D341Med (cell line): ENCODE measurements around the gene RNF17.

ENCODE experiments used
- DNase-seq: peaks from one replicate; pipeline ENCODE4 v3.0.0; 2012; ENCODE audit warnings: low spot score

The RNF17 gene

GRCh38 chr13:24861617-24862362 is 97.8 kb downstream of the RNF17 start:
- no peak for DNase-seq

- no peak for DNase-seq
Observed at GRCh38 chr13:24863748-24864540, 100.0 kb downstream of the RNF17 start.

GRCh38 chr13:24864579-24864978 is 100.6 kb downstream of the RNF17 start:
- DNase-seq, result no peak

GRCh38 chr13:24865163-24865953 is 101.4 kb downstream of the RNF17 start:
- no peak for DNase-seq

- no peak for DNase-seq
Observed at GRCh38 chr13:24866488-24866887, 102.5 kb downstream of the RNF17 start.

GRCh38 chr13:24868874-24869273 is 104.9 kb downstream of the RNF17 start:
- no peak for DNase-seq

GRCh38 chr13:24870380-24870760 is 106.4 kb downstream of the RNF17 start:
- no peak for DNase-seq

- no peak for DNase-seq
Observed at GRCh38 chr13:24875566-24875965, 111.6 kb downstream of the RNF17 start.

GRCh38 chr13:24877531-24877930 is 113.6 kb downstream of the RNF17 start:
- no peak for DNase-seq

- DNase-seq, result no peak
Observed at GRCh38 chr13:24878340-24878739, 114.4 kb downstream of the RNF17 start.

GRCh38 chr13:24882665-24883064 is 118.7 kb downstream of the RNF17 start:
- DNase-seq, result no peak

- no peak for DNase-seq
Observed at GRCh38 chr13:24887759-24888158, 123.8 kb downstream of the RNF17 start.

- no peak for DNase-seq
Observed at GRCh38 chr13:24888291-24888931, 124.4 kb downstream of the RNF17 start.

- DNase-seq, result no peak
Observed at GRCh38 chr13:24890256-24890655, 126.3 kb downstream of the RNF17 start.

GRCh38 chr13:24891476-24892108 is 127.6 kb downstream of the RNF17 start:
- DNase-seq, result no peak

GRCh38 chr13:24892829-24893228 is 128.9 kb downstream of the RNF17 start:
- DNase-seq, result no peak

- no peak for DNase-seq
Observed at GRCh38 chr13:24893863-24894262, 129.9 kb downstream of the RNF17 start.

- no peak for DNase-seq
Observed at GRCh38 chr13:24894277-24894971, 130.5 kb downstream of the RNF17 start.

- DNase-seq, result no peak
Observed at GRCh38 chr13:24894972-24895300, 131.0 kb downstream of the RNF17 start.

- DNase-seq, result no peak
Observed at GRCh38 chr13:24896061-24896460, 132.1 kb downstream of the RNF17 start.

- no peak for DNase-seq
Observed at GRCh38 chr13:24897293-24897692, 133.3 kb downstream of the RNF17 start.
